ENCODE measurements around the gene CFAP20DC.

DNA sequence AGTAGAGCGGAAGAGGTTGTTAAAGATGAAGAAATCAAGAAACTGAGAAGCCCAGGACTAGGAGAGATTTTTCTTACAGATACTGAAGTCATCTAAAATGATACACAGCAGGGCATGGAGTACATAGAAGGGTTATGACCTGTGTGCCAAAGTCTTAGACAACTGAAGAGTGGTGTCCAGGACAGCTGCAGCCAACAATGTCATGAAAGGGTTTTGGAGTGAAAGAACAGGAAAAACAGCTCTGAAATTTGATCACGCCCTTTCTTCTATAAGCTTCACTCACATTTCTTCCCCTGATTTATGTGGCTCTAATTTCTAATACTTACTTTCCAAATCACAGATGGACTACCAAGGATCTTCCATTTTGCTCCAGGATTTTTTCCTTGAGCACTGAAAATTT, 3.0 kb downstream of the CFAP20DC start:
- TF ChIP-seq POLR2A (IDR thresholded peaks at IDR 0.05) (no peak), CTCF (IDR thresholded peaks at IDR 0.05) (no peak), POLR2AphosphoS5 (IDR thresholded peaks at IDR 0.05) (no peak), EP300 (IDR thresholded peaks at IDR 0.05) (no peak)
